GM18499 (cell line): ENCODE measurements around the gene RUNX2.
"Not testable (repeated sequence)": the region's sequence is repeated elsewhere in the genome, so short reads cannot be mapped to it uniquely, and the experiment has no call there.

ENCODE experiments used
- ATAC-seq: cut with Tn5 transposase; IDR thresholded peaks from one replicate; pipeline ENCODE4 v1.9.1; 2021; ENCODE audit warnings: moderate number of reproducible peaks; ENCODE audit not compliant: insufficient read depth, unreplicated experiment

The RUNX2 gene

GRCh38 chr6:45543298-45544235 is 215.4 kb downstream of the RUNX2 start:
- ATAC-seq, result no peak

GRCh38 chr6:45545416-45545815 is 217.3 kb downstream of the RUNX2 start:
- no peak for ATAC-seq

GRCh38 chr6:45548657-45549515 is 220.8 kb downstream of the RUNX2 start:
- peak; percentile 95 for ATAC-seq

GRCh38 chr6:45552536-45552935 is 224.4 kb downstream of the RUNX2 start:
- ATAC-seq, result no peak

GRCh38 chr6:45553730-45554344 is 225.7 kb downstream of the RUNX2 start:
- no peak for ATAC-seq

GRCh38 chr6:45554591-45554990 is 226.5 kb downstream of the RUNX2 start:
- ATAC-seq, result no peak

- ATAC-seq, result no peak
These were observed 228.0 kb downstream of the RUNX2 start for GRCh38 chr6:45555981-45556771.

- no peak for ATAC-seq
These were observed 228.7 kb downstream of the RUNX2 start for GRCh38 chr6:45556828-45557227.

GRCh38 chr6:45557454-45557853 is 229.3 kb downstream of the RUNX2 start:
- no peak for ATAC-seq

GRCh38 chr6:45558858-45559257 is 230.7 kb downstream of the RUNX2 start:
- no peak for ATAC-seq

GRCh38 chr6:45560321-45560820 is 232.2 kb downstream of the RUNX2 start:
- not testable (repeated sequence) for ATAC-seq

GRCh38 chr6:45562171-45562570 is 234.0 kb downstream of the RUNX2 start:
- ATAC-seq, result no peak

- no peak for ATAC-seq
These were observed 234.9 kb downstream of the RUNX2 start for GRCh38 chr6:45563041-45563440.

- ATAC-seq, result no peak
These were observed 235.7 kb downstream of the RUNX2 start for GRCh38 chr6:45563844-45564243.

- no peak for ATAC-seq
These were observed 238.8 kb downstream of the RUNX2 start for GRCh38 chr6:45566882-45567281.

GRCh38 chr6:45567879-45568278 is 239.7 kb downstream of the RUNX2 start:
- ATAC-seq, result no peak

GRCh38 chr6:45568626-45569025 is 240.5 kb downstream of the RUNX2 start:
- ATAC-seq, result no peak

- ATAC-seq, result no peak
These were observed 241.2 kb downstream of the RUNX2 start for GRCh38 chr6:45569210-45569945.

GRCh38 chr6:45571159-45571558 is 243.0 kb downstream of the RUNX2 start:
- ATAC-seq, result no peak
